GM12801 (cell line): ENCODE results near the gene HEXD.

Experiments
- TF ChIP-seq, protein P1 (sequence below): IDR thresholded peaks from one replicate; pipeline ENCODE4 v1.5.1; 2011; ENCODE audit warnings: control low read depth; ENCODE audit not compliant: insufficient read length; ENCODE audit errors: extremely low read depth

The HEXD gene

DNA sequence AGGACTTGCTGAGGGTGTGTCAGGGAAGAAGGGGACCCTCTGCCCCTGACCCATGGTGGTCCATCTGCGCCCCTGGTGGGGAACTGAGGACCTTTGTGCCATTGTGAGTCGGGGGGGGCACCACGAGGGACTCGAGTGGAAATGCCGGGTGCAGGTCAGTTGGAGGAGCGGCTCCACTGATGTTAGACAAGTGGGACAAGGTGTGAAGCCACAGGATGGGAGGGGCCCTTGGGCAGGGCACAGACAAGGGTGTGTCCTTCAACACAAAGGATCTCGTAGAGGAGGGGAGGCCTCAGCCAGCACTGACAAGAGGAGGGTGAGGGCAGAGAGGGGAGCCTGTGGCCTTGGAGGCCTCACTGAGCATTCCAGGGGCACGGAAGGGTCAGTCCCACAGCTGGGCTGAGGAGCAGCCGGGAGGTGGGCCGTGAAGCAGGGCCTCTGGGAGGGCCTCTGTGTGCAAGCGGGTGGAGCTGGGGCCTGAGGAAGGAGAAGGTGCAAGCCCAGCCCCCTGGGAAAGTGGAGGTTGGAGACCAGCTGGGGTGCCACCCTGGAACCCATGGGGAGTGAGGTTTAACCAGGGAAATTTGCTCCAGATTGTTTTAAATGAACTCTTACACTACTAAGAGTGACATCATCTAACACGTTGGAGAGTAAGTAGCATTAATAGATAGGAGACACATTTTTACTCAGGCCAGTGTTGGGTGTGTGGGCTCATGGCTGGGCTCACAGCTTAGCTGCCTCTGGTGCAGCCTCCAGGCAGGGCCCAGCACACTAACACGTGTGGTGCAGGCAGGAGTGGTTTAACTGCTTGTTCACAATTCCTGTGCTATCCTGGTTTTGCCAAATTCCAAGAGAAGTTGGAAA is 68.3 kb downstream of the HEXD start:
- TF ChIP-seq, protein P1, sequence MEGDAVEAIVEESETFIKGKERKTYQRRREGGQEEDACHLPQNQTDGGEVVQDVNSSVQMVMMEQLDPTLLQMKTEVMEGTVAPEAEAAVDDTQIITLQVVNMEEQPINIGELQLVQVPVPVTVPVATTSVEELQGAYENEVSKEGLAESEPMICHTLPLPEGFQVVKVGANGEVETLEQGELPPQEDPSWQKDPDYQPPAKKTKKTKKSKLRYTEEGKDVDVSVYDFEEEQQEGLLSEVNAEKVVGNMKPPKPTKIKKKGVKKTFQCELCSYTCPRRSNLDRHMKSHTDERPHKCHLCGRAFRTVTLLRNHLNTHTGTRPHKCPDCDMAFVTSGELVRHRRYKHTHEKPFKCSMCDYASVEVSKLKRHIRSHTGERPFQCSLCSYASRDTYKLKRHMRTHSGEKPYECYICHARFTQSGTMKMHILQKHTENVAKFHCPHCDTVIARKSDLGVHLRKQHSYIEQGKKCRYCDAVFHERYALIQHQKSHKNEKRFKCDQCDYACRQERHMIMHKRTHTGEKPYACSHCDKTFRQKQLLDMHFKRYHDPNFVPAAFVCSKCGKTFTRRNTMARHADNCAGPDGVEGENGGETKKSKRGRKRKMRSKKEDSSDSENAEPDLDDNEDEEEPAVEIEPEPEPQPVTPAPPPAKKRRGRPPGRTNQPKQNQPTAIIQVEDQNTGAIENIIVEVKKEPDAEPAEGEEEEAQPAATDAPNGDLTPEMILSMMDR = no peak

DNA sequence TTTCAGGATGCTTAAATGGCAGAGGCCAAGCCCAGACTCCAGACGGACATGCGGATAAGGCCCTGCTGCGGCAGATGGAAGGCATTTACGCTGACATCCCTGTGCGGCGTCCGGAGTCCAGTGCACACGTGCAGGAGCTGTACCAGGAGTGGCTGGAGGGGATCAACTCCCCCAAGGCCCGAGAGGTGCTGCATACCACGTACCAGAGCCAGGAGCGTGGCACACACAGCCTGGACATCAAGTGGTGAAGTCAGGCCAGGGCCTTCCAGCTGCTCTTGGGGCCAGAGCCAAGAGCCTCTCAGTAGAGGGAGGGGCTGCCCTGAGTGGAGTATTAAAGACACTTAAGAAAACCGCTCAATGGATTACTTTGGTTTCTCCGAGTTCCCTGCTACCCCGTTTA is 69.8 kb downstream of the HEXD start:
- TF ChIP-seq, protein P1 = no peak

DNA sequence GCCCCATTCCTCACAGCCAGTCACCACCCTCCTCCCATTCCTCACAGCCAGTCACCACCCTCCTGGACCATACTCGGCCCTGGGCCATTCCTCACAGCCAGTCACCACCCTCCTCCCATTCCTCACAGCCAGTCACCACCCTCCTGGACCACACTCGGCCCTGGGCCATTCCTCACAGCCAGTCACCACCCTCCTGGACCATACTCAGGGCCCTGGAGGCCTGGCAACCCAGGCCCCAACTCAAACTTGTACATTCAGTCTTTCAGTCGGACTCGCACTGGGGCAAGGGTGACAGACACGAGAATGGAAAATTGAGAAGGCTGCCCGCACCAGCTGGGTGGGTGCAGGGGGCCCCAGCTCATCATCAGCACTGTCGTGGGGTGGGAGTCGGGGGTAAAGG is 71.0 kb downstream of the HEXD start:
- TF ChIP-seq, protein P1 = no peak

DNA sequence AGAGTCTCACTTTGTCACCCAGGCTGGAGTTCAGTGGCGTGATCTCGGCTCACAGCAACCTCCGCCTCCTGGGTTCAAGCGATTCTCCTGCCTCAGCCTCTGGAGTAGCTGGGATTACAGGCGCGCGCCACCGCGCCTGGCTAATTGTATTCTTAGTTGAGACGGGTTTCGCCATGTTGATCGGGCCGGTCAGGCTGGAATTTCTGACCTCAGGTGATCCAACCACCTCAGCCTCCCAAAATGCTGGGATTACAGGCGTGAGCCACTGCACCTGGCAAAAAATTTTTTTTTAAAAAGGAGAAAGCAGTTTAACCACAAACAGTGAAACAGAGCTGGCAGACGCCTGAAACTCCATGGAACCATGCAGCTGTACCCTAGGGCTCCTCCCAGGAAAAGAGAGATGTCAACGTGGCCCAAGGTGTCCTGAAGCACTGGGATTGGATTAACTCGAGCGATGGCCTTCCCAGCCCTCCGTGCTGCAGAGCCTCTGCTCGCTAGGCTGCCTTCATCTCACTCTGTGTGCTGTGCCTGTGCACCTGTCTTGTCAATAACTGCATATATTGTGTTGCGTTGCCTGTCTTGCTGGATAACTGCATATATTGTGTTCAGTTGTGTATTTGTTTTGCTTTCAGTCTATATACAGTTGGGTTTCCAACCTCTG is 71.8 kb downstream of the HEXD start:
- TF ChIP-seq, protein P1 = no peak

DNA sequence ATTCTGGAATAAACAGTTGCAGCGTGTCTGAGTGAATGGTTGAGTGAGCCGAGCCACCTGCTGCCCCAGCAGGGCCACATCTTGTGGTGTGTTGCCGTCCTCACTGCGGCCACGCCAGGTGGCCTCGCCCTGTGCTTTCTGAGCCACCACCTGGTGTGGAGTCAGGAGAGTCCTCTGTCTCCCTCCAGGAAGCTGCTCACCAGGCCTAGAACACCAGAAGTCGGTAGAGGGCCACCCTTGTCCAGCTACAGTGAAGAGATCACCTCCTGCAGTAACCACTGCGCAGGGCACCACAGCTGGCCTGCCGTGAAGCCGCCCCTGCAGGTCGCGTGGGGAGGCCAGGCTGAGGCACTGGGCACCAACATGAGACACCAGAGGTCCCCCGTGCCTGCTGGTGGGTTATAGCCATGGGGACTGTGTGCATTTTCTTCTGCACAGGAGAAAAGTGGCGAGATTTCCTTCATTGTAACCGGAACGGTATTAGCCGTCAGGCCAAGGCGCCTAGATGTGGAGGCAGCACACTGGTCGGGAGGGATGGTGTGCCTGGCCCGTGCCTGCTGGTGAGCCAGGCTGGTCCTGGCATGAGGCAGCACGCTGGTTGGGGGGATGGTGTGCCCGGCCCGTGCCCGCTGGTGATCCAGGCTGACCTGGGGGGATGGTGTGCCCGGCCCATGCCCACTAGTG is 72.5 kb downstream of the HEXD start:
- TF ChIP-seq, protein P1 = no peak

DNA sequence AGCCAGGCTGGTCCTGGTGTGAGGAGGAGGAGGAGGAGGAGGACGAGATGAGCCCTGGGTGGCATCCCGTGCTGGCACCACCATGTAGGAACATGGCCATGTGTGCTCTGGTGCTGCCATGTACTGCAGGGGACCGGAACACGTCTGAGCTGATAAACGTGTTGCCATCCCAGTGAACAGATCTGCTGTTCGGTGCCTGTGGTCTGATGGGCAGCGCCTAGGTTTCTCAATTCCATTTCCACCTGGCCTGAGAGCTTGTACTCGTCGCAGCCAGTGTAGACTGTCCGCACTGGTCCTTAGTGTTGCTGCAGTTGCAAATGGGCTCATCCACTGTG is 73.0 kb downstream of the HEXD start:
- TF ChIP-seq, protein P1 = no peak

DNA sequence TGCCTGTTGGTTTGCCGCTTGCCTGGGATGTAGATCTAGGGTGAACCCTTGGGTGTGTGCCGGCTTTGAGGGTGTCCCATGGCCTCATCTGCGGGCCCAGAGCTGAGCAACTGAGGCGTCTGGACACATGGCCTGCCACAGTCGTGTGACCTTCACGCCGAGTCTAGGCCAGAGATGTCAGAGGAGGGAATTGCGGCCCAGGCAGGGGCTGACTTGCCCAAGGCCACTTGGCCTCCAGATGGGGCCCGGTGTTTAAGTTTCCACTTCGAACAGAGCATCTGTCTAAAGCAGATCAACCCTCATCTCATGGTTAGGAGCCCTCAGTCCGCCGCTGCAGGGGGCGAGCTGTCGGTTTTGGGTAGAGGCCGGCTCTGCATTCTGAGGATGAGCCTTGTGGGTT is 73.4 kb downstream of the HEXD start:
- TF ChIP-seq, protein P1 = no peak
